Stomach (tissue), 4 donors: ENCODE results near the gene CYB5R3.

ENCODE experiments used
- CTCF ChIP-seq, 7 experiments: fragments of 450-650 bp in 4 of 7; fragments of 200-600 bp in 3 of 7; sonication (generic) in 3 of 7; IDR thresholded peaks; one replicate each; pipeline ENCODE4 v1.5.1; 2016 to 2019; ENCODE audit warnings: antibody characterized with exemption in 7 of 7, control low read depth in 2 of 7, mild to moderate bottlenecking in 1 of 7
- POLR2A ChIP-seq, 4 donors: fragments of 450-650 bp; IDR thresholded peaks; one replicate each; pipeline ENCODE4 v1.6.1; 2016; ENCODE audit warnings: antibody characterized with exemption in 4 of 4, control low read depth in 2 of 4, mild to moderate bottlenecking in 1 of 4, moderate library complexity in 1 of 4
- POLR2AphosphoS5 ChIP-seq, 3 donors: sonication (generic); formaldehyde crosslinking; IDR thresholded peaks; one replicate each; pipeline ENCODE4 v1.6.1; 2016; ENCODE audit warnings: antibody characterized with exemption in 3 of 3

GRCh38 chr22:42653999-42654398, 4.8 kb upstream of the CYB5R3 start:
- TF ChIP-seq POLR2A (IDR thresholded peaks at IDR 0.05) (no peak), CTCF (IDR thresholded peaks at IDR 0.05) (no peak), POLR2AphosphoS5 (IDR thresholded peaks at IDR 0.05) (no peak)
